ENCODE data around the gene MYLIP.

- TF ChIP-seq CTCF (conservative IDR thresholded peaks at IDR 0.05; ENCODE audit: low read depth, low read length) = no peak
- TF ChIP-seq USF2 (IDR thresholded peaks at IDR 0.05; ENCODE audit: low read depth, low read length) = no peak
- no peak for TF ChIP-seq POLR2A (IDR thresholded peaks at IDR 0.05; ENCODE audit: low read depth, low read length)
- no peak for TF ChIP-seq MAZ (IDR thresholded peaks at IDR 0.05; ENCODE audit: borderline replicate concordance, low read depth, low read length)
- TF ChIP-seq RCOR1 (IDR thresholded peaks at IDR 0.05; ENCODE audit: insufficient replicate concordance, low read length) = no peak
- TF ChIP-seq CEBPB (IDR thresholded peaks at IDR 0.05; ENCODE audit: low read depth, low read length) = 0 out of 2 replicates have a peak, but pooled peaks have one; percentile 13
- TF ChIP-seq RAD21 (IDR thresholded peaks at IDR 0.05; ENCODE audit: low read length) = no peak
- no peak for TF ChIP-seq BHLHE40 (IDR thresholded peaks at IDR 0.05; ENCODE audit: low read depth, low read length)
- no peak for TF ChIP-seq SMC3 (IDR thresholded peaks at IDR 0.05; ENCODE audit: low read depth, low read length)
- no peak for TF ChIP-seq ELK1 (IDR thresholded peaks at IDR 0.05; ENCODE audit: borderline replicate concordance, low read depth, low read length)
- no peak for TF ChIP-seq NFE2L2 (IDR thresholded peaks at IDR 0.05; ENCODE audit: low read depth, low read length)
- TF ChIP-seq CHD1 (IDR thresholded peaks at IDR 0.05; ENCODE audit: low read depth, low read length) = no peak
- no peak for TF ChIP-seq MXI1 (IDR thresholded peaks at IDR 0.05; ENCODE audit: borderline replicate concordance, low read depth, low read length)
These were observed 67.5 kb downstream of the MYLIP start for GRCh38 chr6:16196260-16196983.
